Heart left ventricle (tissue), 13 donors: ENCODE data around the gene KCNQ1OT1.

ENCODE experiments used
- CTCF ChIP-seq, 12 donors: fragments of 200-600 bp; sonication (generic) in 4 of 12; IDR thresholded peaks; one replicate each; pipeline versions ENCODE4 v1.5.0 to v1.8.0; 2018 to 2022; ENCODE audit warnings: antibody characterized with exemption in 12 of 12, mild to moderate bottlenecking in 5 of 12
- POLR2A ChIP-seq, 2 donors: fragments of 450-650 bp; IDR thresholded peaks; one replicate each; pipeline ENCODE4 v1.6.1; 2017; ENCODE audit warnings: antibody characterized with exemption in 2 of 2, mild to moderate bottlenecking in 2 of 2, moderate library complexity in 2 of 2
- donor health status: ischemic (EF 13 %, LVEDD 7.1; RV severe dilation, severe dysfunction).
- donor health status: DM: no; HTN: yes; CAD: no.
- donor health status: DM: no; HTN: no; CAD: no.
- donor health status: ischemic (EF 25% LVEDD 6.9; RV normal size, moderate dysfunction).
- donor health status: ischemic (EF 25% LVEDD 5.7; RV mildly dilated, moderate dysfunction).
- donor health status: ischemic (EF 35%, LVEDD 5.7; RV mildly dilated, moderate dysfunction).
- donor health status: nonischemic (EF 11% LVEDD 7.7; RV severe dilation, severe dysfunction).
- donor health status: DM: yes; HTN: yes; CAD: no.
- donor health status: PGD.
- donor health status: ischemic (EF 29% LVEDD 5.4; RV normal size, mild dysfunction).
- donor health status: nonischemic (EF 23%, LVEDD 6.1; RV moderate dilation, normal function).

- TF ChIP-seq CTCF (IDR thresholded peaks at IDR 0.05) (no peak), POLR2A (IDR thresholded peaks at IDR 0.05) (no peak)
These were observed 38.1 kb upstream of the KCNQ1OT1 start for GRCh38 chr11:2737866-2738265.
